ENCODE results near the gene ZDBF2. TPM values are rescaled to one million over a fixed set of nuclear protein-coding genes. Genes with fewer than 3 reads are reported as not detected.
A peak's percentile ranks its signal among the peaks of the same experiment; 100 is the strongest.
"Not testable (repeated sequence)": the region's sequence is repeated elsewhere in the genome, so short reads cannot be mapped to it uniquely, and the experiment has no call there.

ZDBF2 gene
- 8.1 TPM for total RNA-seq
- long read RNA-seq, full-length matches to known transcripts: 1 of 4 reads
- long read RNA-seq, partial matches to known transcripts: 0 of 4 reads
- long read RNA-seq, other reads (novel, unspliced or antisense): 3 of 4 reads

- H3K27ac ChIP-seq: peak within 1 kb of the TSS; percentile 67
- no peaks in the 10 kb centered on the region for H3K9me3 ChIP-seq
- no peaks in the 10 kb centered on the region for H3K36me3 ChIP-seq
- H3K4me1 ChIP-seq: peaks cover 8% of the 10 kb centered on the region
- H3K4me3 ChIP-seq: peak within 1 kb of the TSS; percentile 68
- H3K27me3 ChIP-seq (ENCODE audit: low read depth): peaks cover 74% of the 10 kb centered on the region
- DNase-seq: peak; percentile 64
- peak; percentile 92 to 97 for ATAC-seq
- intact Hi-C loops (cut with DNase I): no loop called here
- TF ChIP-seq CTCF (IDR thresholded peaks at IDR 0.05): no peak
Observed at GRCh38 chr2:206274434-206275311, at the start of gene ZDBF2. TSS of gene ZDBF2 (plus strand) at chr2:206274663. CDS start at chr2:206281850, 7,187 bp downstream.

GRCh38 chr2:206225435-206226232, 48.8 kb upstream of the ZDBF2 start:
- Histone ChIP-seq H3K4me1 (no peaks in the 10 kb centered on the region), H3K27ac (no peak overlapping the region), H3K9me3 (no peaks in the 10 kb centered on the region), H3K27me3 (ENCODE audit: low read depth) (no peaks in the 10 kb centered on the region), H3K4me3 (no peak overlapping the region), H3K36me3 (no peaks in the 10 kb centered on the region)
- ATAC-seq (no peak), DNase-seq (no peak)
- no peak for TF ChIP-seq CTCF (IDR thresholded peaks at IDR 0.05)
- intact Hi-C loops (cut with DNase I): no loop called here

GRCh38 chr2:206228636-206229035, 45.8 kb upstream of the ZDBF2 start:
- intact Hi-C loops (cut with DNase I); H3K4me3 ChIP-seq; ATAC-seq; H3K4me1 ChIP-seq; H3K36me3 ChIP-seq; DNase-seq; H3K27me3 ChIP-seq (ENCODE audit: low read depth); H3K27ac ChIP-seq; H3K9me3 ChIP-seq: not testable (repeated sequence)

GRCh38 chr2:206229642-206230041, 44.8 kb upstream of the ZDBF2 start:
- no peak for ATAC-seq
- Histone ChIP-seq H3K36me3 (no peaks in the 10 kb centered on the region), H3K9me3 (no peaks in the 10 kb centered on the region), H3K27ac (no peak overlapping the region), H3K4me3 (no peak overlapping the region), H3K27me3 (ENCODE audit: low read depth) (no peaks in the 10 kb centered on the region), H3K4me1 (no peaks in the 10 kb centered on the region)
- intact Hi-C loops (cut with DNase I): no loop called here
- DNase-seq: no peak
- TF ChIP-seq CTCF (IDR thresholded peaks at IDR 0.05): no peak

GRCh38 chr2:206230060-206230762, 44.3 kb upstream of the ZDBF2 start:
- no peaks in the 10 kb centered on the region for H3K4me1 ChIP-seq
- DNase-seq (no peak), ATAC-seq (no peak)
- no peak for TF ChIP-seq CTCF (IDR thresholded peaks at IDR 0.05)
- H3K36me3 ChIP-seq: no peaks in the 10 kb centered on the region
- peaks cover 3% of the 10 kb centered on the region for H3K27me3 ChIP-seq (ENCODE audit: low read depth)
- H3K27ac ChIP-seq: no peak overlapping the region
- intact Hi-C loops (cut with DNase I): no loop called here
- no peaks in the 10 kb centered on the region for H3K9me3 ChIP-seq
- H3K4me3 ChIP-seq: no peak overlapping the region
